ENCODE data around the gene C1orf174.

C1orf174 gene

GRCh38 chr1:3900150-3900968 is at the start of gene C1orf174:
TSS of gene C1orf174 (minus strand) at chr1:3900272. CDS start at chr1:3900186, 86 bp downstream.
- ATAC-seq = peak; percentile 84 to 87

- ATAC-seq = no peak
Observed at GRCh38 chr1:3948344-3948743, 48.3 kb upstream of the C1orf174 start.

- ATAC-seq = no peak
Observed at GRCh38 chr1:3945916-3946840, 46.1 kb upstream of the C1orf174 start.

GRCh38 chr1:3945222-3945621 is 45.1 kb upstream of the C1orf174 start:
- ATAC-seq = no peak

GRCh38 chr1:3944578-3945125 is 44.6 kb upstream of the C1orf174 start:
- no peak for ATAC-seq

GRCh38 chr1:3943806-3944577 is 43.9 kb upstream of the C1orf174 start:
- no peak for ATAC-seq

- no peak for ATAC-seq
Observed at GRCh38 chr1:3943123-3943431, 43.0 kb upstream of the C1orf174 start.

- ATAC-seq = no peak
Observed at GRCh38 chr1:3942416-3943122, 42.5 kb upstream of the C1orf174 start.

GRCh38 chr1:3940754-3941345 is 40.8 kb upstream of the C1orf174 start:
- no peak for ATAC-seq

GRCh38 chr1:3940081-3940753 is 40.1 kb upstream of the C1orf174 start:
- ATAC-seq = no peak

GRCh38 chr1:3939242-3940080 is 39.4 kb upstream of the C1orf174 start:
- no peak for ATAC-seq

GRCh38 chr1:3932156-3932919 is 32.3 kb upstream of the C1orf174 start:
- no peak for ATAC-seq

GRCh38 chr1:3931007-3931912 is 31.2 kb upstream of the C1orf174 start:
- ATAC-seq = no peak

GRCh38 chr1:3930301-3931006 is 30.4 kb upstream of the C1orf174 start:
- ATAC-seq = no peak

GRCh38 chr1:3929126-3929525 is 29.1 kb upstream of the C1orf174 start:
- no peak for ATAC-seq

- no peak for ATAC-seq
Observed at GRCh38 chr1:3928586-3928985, 28.5 kb upstream of the C1orf174 start.

- ATAC-seq = no peak
Observed at GRCh38 chr1:3926956-3927355, 26.9 kb upstream of the C1orf174 start.

- ATAC-seq = no peak
Observed at GRCh38 chr1:3925762-3926161, 25.7 kb upstream of the C1orf174 start.
